Amygdala (tissue), 56 donors: ENCODE measurements around the gene P2RY8.

ENCODE experiments used
- DNase-seq, 56 donors: peaks; one replicate each; lab custom pipeline; 2025; lab: John Stamatoyannopoulos, UW

The P2RY8 gene

GRCh38 chrX:1421433-1422134 is 115.4 kb downstream of the P2RY8 start:
- DNase-seq: no peak

- DNase-seq: no peak
Observed at GRCh38 chrX:1420371-1420770, 116.6 kb downstream of the P2RY8 start.

- no peak for DNase-seq
Observed at GRCh38 chrX:1419545-1420355, 117.2 kb downstream of the P2RY8 start.

- DNase-seq: no peak
Observed at GRCh38 chrX:1418901-1419544, 118.0 kb downstream of the P2RY8 start.

- no peak for DNase-seq
Observed at GRCh38 chrX:1417921-1418771, 118.8 kb downstream of the P2RY8 start.

GRCh38 chrX:1416965-1417760 is 119.8 kb downstream of the P2RY8 start:
- DNase-seq: no peak

- DNase-seq: no peak
Observed at GRCh38 chrX:1416327-1416784, 120.6 kb downstream of the P2RY8 start.
